CD4-positive, alpha-beta memory T cell (primary cell): ENCODE data around the gene GRPEL1. TPM values are rescaled to one million over a fixed set of nuclear protein-coding genes. Genes with fewer than 3 reads are reported as not detected.

ENCODE experiments used
- CTCF ChIA-PET: fragments of 350-600 bp; sonication (Branson Sonifier 250); formaldehyde crosslinking; loops from one replicate; lab custom pipeline; 2021; ENCODE audit warnings: inconsistent platforms; ENCODE audit not compliant: partially characterized antibody; lab: Charles Lee
- POLR2A ChIA-PET: fragments of 350-600 bp; sonication (Branson Sonifier 250); formaldehyde crosslinking; loops from one replicate; lab custom pipeline; 2021; ENCODE audit not compliant: partially characterized antibody; lab: Charles Lee
- DNase-seq, 5 donors: peaks; one replicate each; pipeline versions ENCODE4 v3.0.0 to v3.0.0-alpha.2; 2020 to 2022; ENCODE audit warnings: mixed read lengths in 1 of 5
- H3K27ac ChIP-seq: one replicate; pipeline ENCODE4 v1.7.0; 2013; ENCODE audit warnings: low read depth, low read length
- H3K27me3 ChIP-seq: 2 replicates; pipeline ENCODE4 v1.7.0; 2013; ENCODE audit warnings: mild to moderate bottlenecking, low read length, moderate library complexity; ENCODE audit not compliant: insufficient read depth
- H3K36me3 ChIP-seq: 2 replicates; pipeline ENCODE4 v1.7.0; 2013; ENCODE audit warnings: mild to moderate bottlenecking, low read length, moderate library complexity; ENCODE audit not compliant: insufficient read depth
- H3K4me1 ChIP-seq: 2 replicates; pipeline ENCODE4 v1.7.0; 2013; ENCODE audit warnings: mild to moderate bottlenecking, low read length, moderate library complexity; ENCODE audit not compliant: insufficient read depth
- H3K4me3 ChIP-seq, 2 donors: one replicate each; pipeline ENCODE4 v1.7.0; 2013; ENCODE audit warnings: low read length in 2 of 2, mild to moderate bottlenecking in 1 of 2
- H3K9me3 ChIP-seq, 2 donors: one replicate each; pipeline ENCODE4 v1.7.0; 2013; ENCODE audit warnings: low read length in 2 of 2, control low read depth in 1 of 2; ENCODE audit not compliant: control insufficient read depth in 1 of 2
- H3K27ac Mint-ChIP-seq, 7 donors: one replicate each; pipeline ENCODE4 v1.8.0; 2020 to 2021; ENCODE audit warnings: mixed read lengths in 7 of 7, mild to moderate bottlenecking in 6 of 7, inconsistent platforms in 3 of 7, moderate library complexity in 3 of 7
- H3K27me3 Mint-ChIP-seq, 2 donors: one replicate each; pipeline ENCODE4 v1.8.0; 2020 to 2021; ENCODE audit warnings: mixed read lengths in 2 of 2
- H3K36me3 Mint-ChIP-seq, 2 donors: one replicate each; pipeline ENCODE4 v1.8.0; 2020 to 2021; ENCODE audit warnings: mixed read lengths in 2 of 2, inconsistent platforms in 1 of 2, mild to moderate bottlenecking in 1 of 2
- H3K4me1 Mint-ChIP-seq, 4 donors: one replicate each; pipeline ENCODE4 v1.8.0; 2020 to 2021; ENCODE audit warnings: mixed read lengths in 4 of 4, mild to moderate bottlenecking in 1 of 4
- H3K4me3 Mint-ChIP-seq, 8 donors: one replicate each; pipeline ENCODE4 v1.8.0; 2020 to 2021; ENCODE audit warnings: mixed read lengths in 8 of 8, mild to moderate bottlenecking in 7 of 8, moderate library complexity in 6 of 8, inconsistent platforms in 3 of 8
- H3K9me3 Mint-ChIP-seq, 8 donors: one replicate each; pipeline ENCODE4 v1.8.0; 2020 to 2021; ENCODE audit warnings: mixed read lengths in 8 of 8, mild to moderate bottlenecking in 5 of 8, inconsistent platforms in 3 of 8, moderate library complexity in 1 of 8
- intact Hi-C: fragments of 100-400 bp; cut with micrococcal nuclease; formaldehyde crosslinking; loops from one replicate; pipeline ENCODE4 v1.15.1; 2023
- polyA plus RNA-seq, 2 donors: library from polyadenylated mRNA; unstranded; fragments of 300-500 nt; fragmentation: Illumina TruSeq; gene quantifications; one replicate each; pipeline ENCODE4 v1.2.3, GENCODE V29; 2021
- total RNA-seq, 2 experiments: library from RNA; stranded (reverse); gene quantifications; one replicate each; pipeline ENCODE4 v1.2.3, GENCODE V29; 2021

GRPEL1 gene
- total RNA-seq (10 to 100 TPM; 35.3 to 36.0 TPM), polyA plus RNA-seq (10 to 100 TPM; 57.7 to 77.2 TPM)

GRCh38 chr4:7067452-7068278 lies at the start of gene GRPEL1:
GRPEL1 (minus strand) TSS chr4:7068064; CDS start chr4:7068032, 32 bp downstream.
- Histone ChIP-seq H3K36me3 (peaks cover 19% of the 10 kb centered on the region), H3K9me3 (no peaks in the 10 kb centered on the region), H3K4me1 (peaks cover 46% of the 10 kb centered on the region), H3K27me3 (no peaks in the 10 kb centered on the region), H3K4me3 (peak within 1 kb of the TSS; percentile 65 to 84), H3K27ac (peak within 1 kb of the TSS; percentile 69)
- peaks cover 0 to 2% (median 0%) of the 10 kb centered on the region in 8 donors for H3K9me3 Mint-ChIP-seq
- intact Hi-C loops: loop anchor here (1.0 to 10.0 kb wide), 9 partner anchors 24 to 867 kb away; partner anchors contain the start of genes AFAP1, BLOC1S4, MRFAP1 and TADA2B
- peak; percentile 100 for DNase-seq
- CTCF ChIA-PET: interaction anchor here (0.9 to 11.0 kb wide), 12 partner anchors 14 to 493 kb away, joined by 3 to 204 read pairs (median 12); partner anchors contain the start of genes BLOC1S4, MAN2B2, TADA2B and TBC1D14
- POLR2A ChIA-PET: interaction anchor here (0.6 to 11.0 kb wide), 33 partner anchors 12 to 761 kb away, joined by 3 to 231 read pairs (median 6); partner anchors contain the start of genes BLOC1S4, MAN2B2, MRFAP1 and TADA2B
- H3K27me3 Mint-ChIP-seq: peaks cover 0 to 2% of the 10 kb centered on the region in 2 donors
- peaks cover 20 to 65% (median 45%) of the 10 kb centered on the region in 4 donors for H3K4me1 Mint-ChIP-seq
- peak within 1 kb of the TSS; percentile 93 to 98 (median 96) for H3K4me3 Mint-ChIP-seq
- peaks cover 17 to 33% of the 10 kb centered on the region in 2 donors for H3K36me3 Mint-ChIP-seq
- peak within 1 kb of the TSS; percentile 82 to 98 (median 96) for H3K27ac Mint-ChIP-seq

GRCh38 chr4:7116705-7117104 lies 48.8 kb upstream of the GRPEL1 start:
- no peaks in the 10 kb centered on the region for H3K4me1 ChIP-seq
- H3K27ac Mint-ChIP-seq: no peak overlapping the region
- peaks cover 0 to 11% (median 7%) of the 10 kb centered on the region in 8 donors for H3K9me3 Mint-ChIP-seq
- H3K27me3 ChIP-seq: no peaks in the 10 kb centered on the region
- H3K4me1 Mint-ChIP-seq: no peaks in the 10 kb centered on the region
- no peaks in the 10 kb centered on the region for H3K36me3 ChIP-seq
- H3K27ac ChIP-seq: no peak overlapping the region
- CTCF ChIA-PET: no interaction called here
- H3K9me3 ChIP-seq: no peaks in the 10 kb centered on the region
- H3K4me3 Mint-ChIP-seq: no peak overlapping the region
- no peak overlapping the region for H3K4me3 ChIP-seq
- POLR2A ChIA-PET: no interaction called here
- intact Hi-C loops: no loop called here
- H3K36me3 Mint-ChIP-seq: no peaks in the 10 kb centered on the region
- H3K27me3 Mint-ChIP-seq: peaks cover 14 to 22% of the 10 kb centered on the region in 2 donors
- DNase-seq: no peak

- Mint-ChIP-seq H3K27me3 (peaks cover 14 to 20% of the 10 kb centered on the region in 2 donors), H3K4me3 (no peak overlapping the region)
Observed at GRCh38 chr4:7115557-7116340, 47.9 kb upstream of the GRPEL1 start.

GRCh38 chr4:7112656-7113055 lies 44.8 kb upstream of the GRPEL1 start:
- CTCF ChIA-PET: no interaction called here
- Histone ChIP-seq H3K27ac (no peak overlapping the region), H3K27me3 (no peaks in the 10 kb centered on the region), H3K4me3 (no peak overlapping the region), H3K9me3 (no peaks in the 10 kb centered on the region), H3K36me3 (no peaks in the 10 kb centered on the region), H3K4me1 (no peaks in the 10 kb centered on the region)
- Mint-ChIP-seq H3K27me3 (peaks cover 2 to 4% of the 10 kb centered on the region in 2 donors), H3K9me3 (peaks cover 0 to 6% (median 3%) of the 10 kb centered on the region in 8 donors), H3K27ac (no peak overlapping the region), H3K36me3 (no peaks in the 10 kb centered on the region), H3K4me1 (no peaks in the 10 kb centered on the region), H3K4me3 (no peak overlapping the region)
- POLR2A ChIA-PET: no interaction called here
- no peak for DNase-seq
- intact Hi-C loops: no loop called here

More at GRCh38 chr4:7115557-7116340, 47.9 kb upstream of the GRPEL1 start:
- ChIA-PET CTCF (no interaction called here), POLR2A (no interaction called here)
- Histone ChIP-seq H3K27ac (no peak overlapping the region), H3K4me3 (no peak overlapping the region), H3K27me3 (no peaks in the 10 kb centered on the region), H3K9me3 (no peaks in the 10 kb centered on the region), H3K4me1 (no peaks in the 10 kb centered on the region), H3K36me3 (no peaks in the 10 kb centered on the region)
- no peak for DNase-seq
- peaks cover 0 to 11% (median 7%) of the 10 kb centered on the region in 8 donors for H3K9me3 Mint-ChIP-seq
- intact Hi-C loops: no loop called here
- H3K27ac Mint-ChIP-seq: no peak overlapping the region
- H3K4me1 Mint-ChIP-seq: no peaks in the 10 kb centered on the region
- H3K36me3 Mint-ChIP-seq: no peaks in the 10 kb centered on the region

- Mint-ChIP-seq H3K9me3 (peaks cover 0 to 3% (median 0%) of the 10 kb centered on the region in 8 donors), H3K4me1 (no peaks in the 10 kb centered on the region), H3K36me3 (no peaks in the 10 kb centered on the region), H3K27me3 (peaks cover 0 to 2% of the 10 kb centered on the region in 2 donors), H3K4me3 (no peak overlapping the region), H3K27ac (no peak overlapping the region)
- no peak overlapping the region for H3K4me3 ChIP-seq
- no peaks in the 10 kb centered on the region for H3K36me3 ChIP-seq
- POLR2A ChIA-PET: no interaction called here
- CTCF ChIA-PET: interaction anchor here (1.1 kb wide), 1 partner anchor 9 kb away, joined by 3 read pairs; no protein-coding TSS in a partner anchor
- no peak overlapping the region for H3K27ac ChIP-seq
- intact Hi-C loops: no loop called here
- no peaks in the 10 kb centered on the region for H3K9me3 ChIP-seq
- H3K4me1 ChIP-seq: no peaks in the 10 kb centered on the region
- no peaks in the 10 kb centered on the region for H3K27me3 ChIP-seq
- DNase-seq: no peak
Observed at GRCh38 chr4:7111441-7111840, 43.6 kb upstream of the GRPEL1 start.

- ChIA-PET POLR2A (no interaction called here), CTCF (interaction anchor here (1.2 kb wide), 1 partner anchor 9 kb away, joined by 3 read pairs; no protein-coding TSS in a partner anchor)
- intact Hi-C loops: no loop called here
- H3K27ac ChIP-seq: no peak overlapping the region
- Mint-ChIP-seq H3K4me1 (no peaks in the 10 kb centered on the region), H3K36me3 (no peaks in the 10 kb centered on the region), H3K27ac (no peak overlapping the region), H3K9me3 (peaks cover 0 to 3% (median 0%) of the 10 kb centered on the region in 8 donors), H3K27me3 (no peaks in the 10 kb centered on the region), H3K4me3 (no peak overlapping the region)
- H3K4me3 ChIP-seq: no peak overlapping the region
- no peaks in the 10 kb centered on the region for H3K36me3 ChIP-seq
- no peak for DNase-seq
- no peaks in the 10 kb centered on the region for H3K9me3 ChIP-seq
- H3K27me3 ChIP-seq: no peaks in the 10 kb centered on the region
- no peaks in the 10 kb centered on the region for H3K4me1 ChIP-seq
Observed at GRCh38 chr4:7110546-7110945, 42.7 kb upstream of the GRPEL1 start.

- DNase-seq: no peak
- intact Hi-C loops: no loop called here
- no peak overlapping the region for H3K27ac ChIP-seq
- H3K9me3 ChIP-seq: no peaks in the 10 kb centered on the region
- H3K4me1 ChIP-seq: no peaks in the 10 kb centered on the region
- H3K36me3 ChIP-seq: no peaks in the 10 kb centered on the region
- no peaks in the 10 kb centered on the region for H3K27me3 Mint-ChIP-seq
- H3K9me3 Mint-ChIP-seq: peaks cover 0 to 4% (median 0%) of the 10 kb centered on the region in 8 donors
- CTCF ChIA-PET: no interaction called here
- no peaks in the 10 kb centered on the region for H3K36me3 Mint-ChIP-seq
- H3K27ac Mint-ChIP-seq: no peak overlapping the region
- no peak overlapping the region for H3K4me3 Mint-ChIP-seq
- POLR2A ChIA-PET: no interaction called here
- no peaks in the 10 kb centered on the region for H3K4me1 Mint-ChIP-seq
- no peak overlapping the region for H3K4me3 ChIP-seq
- H3K27me3 ChIP-seq: no peaks in the 10 kb centered on the region
Observed at GRCh38 chr4:7109169-7109568, 41.3 kb upstream of the GRPEL1 start.
